GM20431 (cell line): ENCODE measurements around the gene AGPAT3.
"Not testable (repeated sequence)": the region's sequence is repeated elsewhere in the genome, so short reads cannot be mapped to it uniquely, and the experiment has no call there.

Experiments used
- in situ Hi-C: fragments of 300-500 bp; cut with MseI, MboI; formaldehyde crosslinking; loops from one replicate; pipeline ENCODE4 v1.15.0; 2020; ENCODE audit warnings: low sequenced_read_pairs; ENCODE audit not compliant: unreplicated experiment

The AGPAT3 gene

DNA sequence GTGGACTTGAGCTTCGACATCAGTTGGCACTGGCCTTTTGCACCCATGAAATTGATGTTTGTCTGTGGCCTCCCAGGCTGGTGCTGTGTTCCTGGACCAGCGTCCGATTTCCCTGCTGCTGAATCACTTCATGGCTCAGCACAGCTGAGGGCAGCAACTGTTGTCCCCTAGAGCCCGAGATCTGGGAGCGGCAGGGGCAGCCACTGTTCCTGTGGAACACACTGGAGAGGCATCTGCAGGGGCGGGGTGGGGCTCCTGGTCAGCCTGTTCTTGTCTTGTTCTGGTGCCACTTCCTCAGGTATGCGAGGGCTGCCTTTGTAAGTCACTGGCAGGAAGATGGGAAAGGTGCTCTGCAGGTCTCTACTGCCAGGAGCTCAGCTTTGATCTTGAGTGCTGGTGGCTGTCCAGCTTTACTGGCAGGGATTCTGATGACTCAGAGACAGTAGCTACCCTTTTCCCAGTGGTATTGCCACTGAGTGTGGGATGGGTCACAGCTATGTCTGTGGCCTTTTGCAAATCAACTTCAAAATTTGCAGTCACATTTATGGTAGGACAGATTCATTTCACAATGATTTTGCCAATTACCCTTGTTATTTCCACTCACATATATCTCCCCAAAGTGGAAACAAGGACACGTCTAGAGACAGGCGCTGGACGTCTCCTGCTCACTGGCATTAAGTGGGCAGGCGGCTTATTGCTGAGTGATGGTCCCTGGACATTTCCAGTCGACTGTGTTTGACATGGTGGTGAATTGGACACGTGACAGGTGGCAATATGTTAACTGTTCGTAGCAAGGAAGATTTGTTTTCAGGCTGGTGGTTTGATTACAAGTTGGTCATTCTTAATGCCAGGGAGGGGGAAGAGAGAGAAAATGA, 15.3 kb downstream of the AGPAT3 start:
- in situ Hi-C loops: no loop called here

DNA sequence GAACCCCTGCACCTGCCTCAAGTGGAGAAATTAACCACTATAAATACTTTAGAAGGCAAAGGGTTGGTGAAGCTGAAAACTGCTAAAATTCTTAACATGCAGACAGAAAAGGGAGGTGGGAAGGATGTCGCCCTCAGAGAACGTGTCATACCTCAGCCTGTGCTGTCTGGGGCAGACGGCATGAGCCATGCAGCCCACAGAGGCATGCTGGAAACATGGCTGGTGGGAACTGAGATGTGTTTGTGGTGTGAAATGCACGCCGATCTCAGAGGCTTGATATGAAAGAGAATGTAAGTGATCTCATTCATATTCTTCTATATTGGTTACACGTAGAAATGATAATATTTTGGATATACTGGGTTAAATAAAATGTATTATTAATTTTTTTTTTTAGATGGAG, 16.3 kb downstream of the AGPAT3 start:
- in situ Hi-C loops: no loop called here

DNA sequence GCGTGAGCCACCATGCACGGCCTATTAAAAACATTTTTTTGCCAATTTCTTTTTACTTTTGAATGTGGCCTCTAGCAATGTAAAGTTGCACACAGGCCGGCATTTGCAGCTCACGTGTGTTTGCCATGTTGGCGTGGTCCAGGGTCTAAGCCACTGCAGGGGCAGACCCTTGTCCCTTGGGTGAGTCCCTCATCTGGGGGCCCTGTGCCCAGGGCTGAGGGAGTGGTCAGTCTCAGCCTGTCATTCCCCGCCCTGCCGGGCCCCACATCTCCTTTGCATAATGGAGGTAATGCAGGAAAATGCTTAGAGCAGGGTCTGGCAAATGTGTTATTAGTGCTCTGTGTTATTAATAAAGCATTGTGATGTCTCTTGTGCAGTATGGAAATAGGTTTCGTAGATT, 16.9 kb downstream of the AGPAT3 start:
- in situ Hi-C loops: no loop called here

DNA sequence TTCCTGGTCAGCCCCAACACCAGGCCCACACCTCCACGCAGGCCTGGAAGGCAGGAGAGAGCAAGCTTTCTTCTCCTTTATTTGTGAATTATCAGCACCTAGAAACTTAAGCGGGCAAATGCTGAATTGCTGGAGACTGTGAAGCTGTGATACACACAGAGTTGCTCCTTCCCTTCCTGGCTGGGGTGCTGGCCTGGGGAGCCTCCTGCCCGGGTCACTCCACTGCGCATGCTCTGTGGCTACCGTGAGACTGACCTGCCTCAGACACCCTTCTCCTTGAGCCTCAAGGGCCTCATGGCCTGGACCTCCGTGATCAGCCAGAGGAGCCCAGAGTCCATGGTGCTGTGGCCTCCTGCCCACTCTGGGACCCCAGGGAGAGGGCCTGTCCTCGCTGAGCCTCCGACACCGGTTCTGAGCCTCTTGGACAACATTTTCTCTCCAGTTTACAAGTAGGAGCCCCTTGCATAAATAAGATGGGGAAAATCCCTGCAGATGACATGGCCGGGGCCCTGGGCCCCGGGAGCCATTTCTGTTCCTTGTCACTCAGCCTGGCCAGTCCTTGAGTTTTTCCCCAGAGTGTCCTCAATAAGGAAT, 18.0 kb downstream of the AGPAT3 start:
- in situ Hi-C loops: no loop called here

DNA sequence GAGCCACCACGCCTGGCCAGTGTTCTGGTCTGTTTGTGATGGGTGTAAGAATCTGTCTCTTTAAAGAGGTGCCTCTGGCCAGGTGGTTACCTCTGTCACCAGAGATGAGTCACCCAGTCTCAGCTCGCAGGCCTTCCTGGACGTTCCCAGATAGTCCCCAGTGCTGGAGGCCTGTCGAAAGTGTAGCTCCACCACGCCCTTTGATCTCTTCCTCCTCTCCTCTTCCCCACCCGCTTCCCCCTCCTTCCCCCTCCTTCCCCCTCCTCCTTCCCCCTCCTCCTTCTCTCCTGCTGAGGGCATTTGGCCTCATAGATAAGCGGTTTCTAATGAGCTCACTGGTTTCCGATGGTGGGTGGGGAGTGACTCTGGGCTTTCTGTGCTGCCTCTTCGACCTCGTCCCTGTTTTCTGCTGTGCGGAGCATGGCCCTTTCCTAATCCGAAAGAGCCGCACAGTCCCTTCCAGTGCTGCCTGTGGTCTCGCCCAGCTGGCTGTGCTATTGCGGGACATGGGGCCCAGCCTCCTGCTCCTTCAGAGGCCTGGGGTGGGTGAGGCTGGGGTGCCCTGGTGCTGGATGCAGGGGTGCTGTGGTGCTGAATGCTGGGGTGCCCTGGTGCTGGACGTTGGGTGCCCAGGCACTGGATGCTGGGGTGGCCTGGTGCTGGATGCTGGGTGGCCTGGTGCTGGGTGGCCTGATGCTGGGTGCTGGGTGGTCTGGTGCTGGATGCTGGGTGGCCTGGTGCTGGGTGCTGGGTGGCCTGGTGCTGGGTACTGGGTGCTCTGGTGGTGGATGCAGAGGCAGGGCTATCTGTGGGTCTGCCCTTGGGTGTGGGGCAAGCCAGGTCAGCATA, 19.2 kb downstream of the AGPAT3 start:
- in situ Hi-C loops: no loop called here

DNA sequence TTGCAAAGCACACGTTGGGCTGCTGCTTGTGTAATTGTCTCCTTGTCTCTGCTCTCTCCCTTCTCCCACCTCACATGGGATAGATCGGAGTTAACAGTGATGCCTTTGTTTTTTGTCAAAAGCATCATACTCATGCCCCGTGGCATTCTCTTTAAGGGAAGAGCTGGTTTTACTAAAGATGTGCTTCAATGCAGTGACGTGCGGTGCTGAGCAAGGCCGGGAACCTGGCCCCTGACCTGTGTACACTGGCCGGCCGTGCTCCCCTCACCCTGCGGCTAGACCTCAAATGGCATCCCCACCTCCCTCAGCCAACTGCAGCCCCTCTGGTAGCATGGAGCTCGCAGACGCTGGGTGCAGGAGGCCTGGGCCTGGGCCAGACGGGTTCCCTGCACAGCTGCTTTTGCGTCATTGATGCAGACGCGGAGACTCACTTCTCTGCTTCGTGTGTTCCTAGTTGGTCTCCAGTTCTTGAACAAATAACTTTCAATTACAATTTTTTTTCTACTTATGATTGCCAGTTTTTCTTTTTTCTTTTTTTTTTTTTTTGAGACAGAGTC, 19.9 kb downstream of the AGPAT3 start:
- in situ Hi-C loops: no loop called here

DNA sequence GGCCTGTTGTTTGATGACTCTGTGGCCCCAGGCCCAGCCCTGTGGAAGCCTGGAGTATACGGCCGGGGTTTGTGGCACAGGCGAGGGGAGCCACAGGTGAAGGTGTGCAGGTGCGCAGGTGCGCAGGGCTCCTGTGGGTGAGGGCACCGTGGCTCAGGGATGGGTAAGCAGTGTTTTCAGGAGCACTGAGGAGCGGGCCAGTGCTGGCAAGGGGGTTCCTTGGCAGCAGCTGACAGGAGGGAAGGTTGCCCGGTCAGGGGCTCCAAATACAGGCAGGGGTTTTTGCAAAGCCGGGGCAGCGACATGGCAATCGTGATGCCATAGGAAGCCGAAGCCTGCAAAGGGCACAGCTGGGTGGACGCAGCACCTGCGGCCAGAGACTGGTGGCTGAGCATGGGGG, 20.7 kb downstream of the AGPAT3 start:
- in situ Hi-C loops: no loop called here

DNA sequence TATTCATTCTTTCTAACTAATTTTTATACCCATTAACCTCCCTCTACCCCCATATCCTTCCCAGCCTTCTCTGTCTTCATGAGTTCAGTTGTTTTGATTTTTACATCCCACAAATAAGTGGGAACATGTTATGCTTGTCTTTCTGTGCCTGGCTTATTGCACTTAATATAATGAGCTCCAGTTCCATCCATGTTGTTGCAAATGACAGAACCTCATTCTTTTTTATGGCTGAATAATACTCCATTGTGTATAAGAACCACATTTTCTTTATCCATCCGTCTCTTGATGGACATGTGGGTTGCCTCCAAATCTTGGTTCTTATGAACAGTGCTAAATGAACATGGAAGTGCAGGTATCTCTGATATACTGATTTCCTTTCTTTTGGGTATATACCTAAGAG, 21.5 kb downstream of the AGPAT3 start:
- in situ Hi-C loops: no loop called here

DNA sequence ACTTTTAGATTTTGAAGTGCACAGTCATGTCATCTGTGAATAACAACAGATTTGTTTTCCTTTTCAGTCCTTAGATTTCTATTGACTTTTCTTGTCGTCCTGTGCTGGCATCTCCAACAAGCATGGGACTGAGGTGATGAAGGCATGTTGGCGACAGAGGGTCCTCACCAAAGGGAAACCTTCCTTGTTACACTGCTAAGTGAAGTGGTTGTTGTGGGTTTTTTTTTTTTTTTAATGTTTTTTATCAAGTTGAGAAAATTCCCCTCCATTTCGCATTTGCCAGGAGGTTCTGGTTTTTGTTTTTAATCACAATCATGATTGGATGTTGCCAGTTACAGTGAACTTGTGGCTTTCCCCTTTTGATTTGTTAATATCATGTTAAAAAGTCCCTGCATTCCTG, 24.0 kb downstream of the AGPAT3 start:
- in situ Hi-C loops: no loop called here

DNA sequence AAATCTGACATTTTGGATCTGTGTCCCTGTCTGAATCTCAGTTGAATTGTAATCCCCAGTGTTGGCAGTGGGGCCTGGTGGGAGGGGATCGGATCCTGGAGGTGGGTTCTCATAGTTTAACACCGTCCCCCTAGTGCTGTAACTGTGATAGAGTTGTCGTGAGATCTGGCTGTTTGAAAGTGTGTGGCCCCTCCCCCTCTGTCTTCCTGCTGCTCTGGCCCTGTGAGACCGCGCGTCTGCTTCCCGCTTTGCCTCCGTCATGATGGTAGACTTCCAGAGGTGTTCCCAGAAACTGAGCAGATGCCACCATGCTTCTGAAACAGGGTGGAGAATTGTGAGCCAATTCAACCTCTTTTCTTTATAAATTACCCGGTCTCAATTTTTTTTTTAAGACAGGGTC, 25.0 kb downstream of the AGPAT3 start:
- in situ Hi-C loops: no loop called here

DNA sequence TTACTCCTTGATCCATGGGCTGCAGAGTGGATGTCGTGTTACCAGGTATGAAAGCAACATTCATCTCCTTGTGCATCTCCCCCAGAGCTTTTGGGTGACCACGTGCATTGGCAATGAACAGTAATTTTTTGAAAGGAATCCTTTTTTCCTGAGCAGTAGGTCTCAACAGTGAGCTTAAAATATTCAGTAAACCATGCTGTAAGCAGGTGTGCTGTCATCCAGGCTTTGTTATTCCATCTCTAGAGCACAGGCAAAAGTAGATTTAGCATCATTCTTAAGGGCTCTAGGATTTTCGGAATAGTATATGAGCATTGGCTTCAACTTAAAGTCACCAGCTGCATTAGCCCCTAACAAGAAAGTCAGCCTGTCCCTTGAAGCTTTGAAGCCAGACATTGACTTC, 27.3 kb downstream of the AGPAT3 start:
- in situ Hi-C loops: no loop called here

DNA sequence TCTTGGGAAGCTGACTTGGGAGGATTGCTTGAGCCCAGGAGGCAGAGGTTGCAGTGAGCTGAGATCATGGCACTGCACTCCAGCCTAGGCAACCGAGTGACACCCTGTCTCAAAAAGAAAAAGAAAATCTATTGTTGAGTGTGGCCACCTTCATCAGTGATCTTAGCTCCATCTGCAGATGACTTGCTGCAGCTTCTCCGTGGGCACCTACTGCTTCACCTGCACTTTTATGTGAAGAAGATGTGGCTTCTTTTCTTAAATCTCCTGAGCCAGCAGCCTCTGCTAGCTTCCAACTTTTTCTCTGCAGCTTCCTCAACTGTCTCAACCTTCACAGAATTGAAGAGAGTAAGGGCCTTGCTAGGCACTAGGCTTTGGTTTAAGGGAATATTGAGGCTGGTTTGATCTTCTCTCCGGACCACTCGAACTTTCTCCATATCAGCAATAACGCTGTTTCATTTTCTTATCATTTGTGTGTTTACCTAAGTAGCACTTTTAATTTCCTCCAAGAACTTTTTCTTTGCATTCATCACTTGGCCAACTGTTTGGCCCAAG, 28.0 kb downstream of the AGPAT3 start:
- in situ Hi-C loops: no loop called here

DNA sequence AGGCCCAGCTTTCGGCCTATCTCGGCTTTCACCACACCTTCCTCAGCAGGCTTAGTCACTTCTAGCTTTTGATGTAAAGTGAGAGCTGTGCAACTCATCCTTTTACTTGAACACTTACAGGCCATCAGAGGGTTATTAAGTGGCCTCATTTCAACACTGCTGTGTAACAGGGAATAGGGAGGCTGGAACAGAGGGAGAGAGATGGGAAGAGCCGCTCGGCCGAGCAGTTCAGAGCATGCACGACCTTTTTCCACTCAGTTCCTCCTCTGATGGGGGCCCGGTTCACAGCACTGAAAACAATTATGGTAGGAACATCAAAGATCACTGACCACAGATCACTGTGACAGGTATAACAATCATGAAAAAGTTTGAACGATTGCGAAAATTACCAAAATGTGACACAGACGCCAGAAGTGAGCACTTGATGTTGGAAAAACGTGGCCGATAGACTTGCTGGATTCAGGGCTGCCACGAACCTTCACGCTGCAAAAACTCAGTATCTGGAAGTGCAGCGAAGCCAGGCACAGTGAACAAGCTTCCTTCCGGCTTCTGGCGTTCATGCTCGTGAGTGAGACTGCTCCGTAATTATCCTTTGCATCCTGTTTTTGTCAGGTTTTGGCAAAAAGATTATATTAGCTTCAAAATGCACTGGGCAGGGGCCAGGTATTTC, 28.6 kb downstream of the AGPAT3 start:
- in situ Hi-C loops: no loop called here

DNA sequence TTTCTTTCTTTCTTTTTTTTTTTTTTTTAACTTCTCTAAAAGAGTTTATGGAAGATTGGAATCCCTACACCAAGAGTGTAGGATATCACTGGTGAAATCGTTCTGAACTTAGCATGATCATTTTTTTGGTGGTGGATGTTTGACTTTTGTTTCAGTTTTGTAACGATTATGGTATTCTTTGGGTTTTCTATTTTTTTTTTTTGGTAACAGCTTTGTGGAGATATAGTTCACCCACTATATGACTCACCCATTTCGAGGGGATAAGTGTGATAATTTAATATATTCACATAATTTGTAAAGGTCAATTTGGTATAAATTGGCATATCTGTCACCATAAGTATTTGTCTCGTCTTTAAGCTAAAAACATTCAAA, 29.2 kb downstream of the AGPAT3 start:
- in situ Hi-C loops: no loop called here

DNA sequence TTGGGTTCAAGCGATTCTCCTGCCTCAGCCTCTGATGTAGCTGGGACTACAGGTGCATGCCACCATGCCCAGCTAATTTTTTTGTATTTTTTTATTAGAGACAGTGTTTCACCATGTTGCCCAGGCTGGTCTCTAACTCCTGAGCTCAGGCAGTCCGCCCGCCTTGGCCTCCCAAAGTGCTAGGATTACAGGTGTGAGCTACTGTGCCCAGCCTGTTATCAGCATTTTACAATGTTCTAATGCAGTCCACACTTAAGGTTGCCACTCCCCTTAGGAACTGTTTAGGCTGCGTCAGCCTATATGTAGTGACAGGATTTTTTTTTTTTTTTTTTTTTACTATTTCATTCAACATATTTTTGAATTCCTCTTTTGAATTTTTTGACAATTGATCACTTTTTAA, 30.2 kb downstream of the AGPAT3 start:
- in situ Hi-C loops: no loop called here

DNA sequence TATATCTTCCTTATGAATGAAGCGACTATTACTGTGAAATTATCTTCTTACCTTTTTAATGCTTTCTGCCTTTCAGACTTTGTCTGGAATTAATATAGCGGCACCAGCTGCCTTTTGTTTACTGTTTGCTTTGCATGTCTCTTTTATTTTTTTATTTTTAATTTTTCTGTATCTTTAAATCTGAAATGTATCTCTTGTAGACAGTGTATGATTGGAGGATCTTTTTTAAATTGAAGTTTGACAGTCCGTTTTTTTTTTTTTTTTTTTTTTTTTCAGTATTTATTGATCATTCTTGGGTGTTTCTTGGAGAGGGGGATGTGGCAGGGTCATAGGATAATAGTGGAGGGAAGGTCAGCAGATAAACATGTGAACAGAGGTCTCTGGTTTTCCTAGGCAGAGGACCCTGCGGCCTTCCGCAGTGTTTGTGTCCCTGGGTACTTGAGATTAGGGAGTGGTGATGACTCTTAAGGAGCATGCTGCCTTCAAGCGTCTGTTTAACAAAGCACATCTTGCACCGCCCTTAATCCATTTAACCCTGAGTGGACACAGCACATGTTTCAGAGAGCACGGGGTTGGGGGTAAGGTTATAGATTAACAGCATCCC, 31.8 kb downstream of the AGPAT3 start:
- in situ Hi-C loops: not testable (repeated sequence)

DNA sequence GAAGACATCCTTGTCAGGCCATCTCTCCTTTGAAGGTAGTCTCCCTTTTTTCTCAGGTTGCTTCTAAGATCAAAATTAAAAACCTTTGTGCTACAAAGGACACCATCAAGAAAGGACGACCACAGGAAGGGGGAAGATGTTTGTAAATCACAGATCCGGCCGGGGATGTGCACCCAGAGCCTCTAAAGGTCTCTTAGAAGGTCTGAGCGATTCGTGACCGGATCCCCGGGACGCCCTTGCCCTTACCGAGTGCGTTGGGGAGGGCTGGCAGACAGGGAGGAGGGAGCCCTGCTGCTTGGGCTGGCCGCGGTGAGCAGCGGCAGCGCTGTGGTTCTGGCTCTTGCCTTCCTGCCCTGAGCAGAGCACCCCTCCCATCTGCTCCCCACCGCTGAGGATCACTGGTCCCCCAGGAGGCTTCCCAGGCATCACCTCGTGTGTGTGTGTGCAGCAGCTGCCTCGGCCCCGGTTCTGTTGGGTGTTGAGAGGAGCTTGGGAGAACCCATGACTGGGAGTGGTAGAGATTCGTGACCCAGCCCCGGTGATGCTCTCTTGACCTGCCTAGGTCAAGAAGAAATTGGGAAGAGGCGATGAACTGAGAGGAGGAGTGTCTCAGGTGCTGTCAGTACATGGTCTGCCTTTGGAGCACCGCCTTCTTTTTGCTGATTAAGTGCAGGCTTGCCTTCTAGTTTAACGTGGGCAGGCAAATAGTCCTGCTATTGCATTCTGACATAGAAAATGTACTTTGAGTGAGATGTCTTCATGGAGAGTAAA, 34.5 kb downstream of the AGPAT3 start:
- in situ Hi-C loops: no loop called here

DNA sequence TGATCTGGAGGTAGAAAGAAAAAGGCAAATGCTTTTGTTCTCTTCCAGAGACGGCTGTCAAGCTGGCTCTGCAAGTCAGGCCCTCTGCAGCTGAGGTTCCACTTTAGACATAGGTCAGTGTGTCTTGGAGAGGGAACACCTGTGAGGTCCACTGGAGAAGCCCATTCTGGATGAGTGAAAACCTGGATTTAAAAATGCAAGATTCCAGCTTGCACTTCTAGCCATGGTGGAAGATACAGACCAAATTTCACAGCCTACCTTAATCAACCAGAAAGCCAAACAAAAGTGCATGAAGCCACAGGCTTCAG, 35.0 kb downstream of the AGPAT3 start:
- in situ Hi-C loops: no loop called here

DNA sequence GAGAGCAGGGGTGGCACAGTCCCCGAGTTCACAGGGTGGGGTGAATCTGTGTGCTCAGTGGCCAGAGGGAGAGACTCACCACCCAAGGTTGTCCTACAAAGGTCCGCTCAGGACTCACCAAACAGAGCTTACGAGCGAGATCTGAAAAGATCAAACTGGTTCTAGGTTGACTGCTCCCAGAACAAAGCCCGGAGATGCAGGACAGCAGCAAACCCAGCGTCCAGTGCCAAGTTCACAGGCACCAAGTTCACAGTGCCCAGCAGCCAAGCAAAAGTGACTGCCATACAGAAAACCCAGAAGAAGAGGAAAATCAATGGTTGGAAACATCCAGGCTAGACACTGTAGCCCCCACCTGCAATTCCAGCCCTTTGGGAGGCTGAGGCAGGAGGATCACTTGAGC, 35.7 kb downstream of the AGPAT3 start:
- in situ Hi-C loops: no loop called here
